Measurements from ENCODE around the gene WIPF3.

WIPF3 gene

GRCh38 chr7:29779017-29779416 lies 27.3 kb upstream of the WIPF3 start:
- TF ChIP-seq, protein P1, sequence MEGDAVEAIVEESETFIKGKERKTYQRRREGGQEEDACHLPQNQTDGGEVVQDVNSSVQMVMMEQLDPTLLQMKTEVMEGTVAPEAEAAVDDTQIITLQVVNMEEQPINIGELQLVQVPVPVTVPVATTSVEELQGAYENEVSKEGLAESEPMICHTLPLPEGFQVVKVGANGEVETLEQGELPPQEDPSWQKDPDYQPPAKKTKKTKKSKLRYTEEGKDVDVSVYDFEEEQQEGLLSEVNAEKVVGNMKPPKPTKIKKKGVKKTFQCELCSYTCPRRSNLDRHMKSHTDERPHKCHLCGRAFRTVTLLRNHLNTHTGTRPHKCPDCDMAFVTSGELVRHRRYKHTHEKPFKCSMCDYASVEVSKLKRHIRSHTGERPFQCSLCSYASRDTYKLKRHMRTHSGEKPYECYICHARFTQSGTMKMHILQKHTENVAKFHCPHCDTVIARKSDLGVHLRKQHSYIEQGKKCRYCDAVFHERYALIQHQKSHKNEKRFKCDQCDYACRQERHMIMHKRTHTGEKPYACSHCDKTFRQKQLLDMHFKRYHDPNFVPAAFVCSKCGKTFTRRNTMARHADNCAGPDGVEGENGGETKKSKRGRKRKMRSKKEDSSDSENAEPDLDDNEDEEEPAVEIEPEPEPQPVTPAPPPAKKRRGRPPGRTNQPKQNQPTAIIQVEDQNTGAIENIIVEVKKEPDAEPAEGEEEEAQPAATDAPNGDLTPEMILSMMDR (IDR thresholded peaks at IDR 0.05; ENCODE audit: borderline replicate concordance, control extremely low read depth, extremely low read depth, insufficient read depth, missing control alignments) = no peak
- no peak for DNase-seq (ENCODE audit: low spot score)
- in situ Hi-C loops (cut with MboI; ENCODE audit: low sequenced_read_pairs, unreplicated experiment) = no loop called here

DNA sequence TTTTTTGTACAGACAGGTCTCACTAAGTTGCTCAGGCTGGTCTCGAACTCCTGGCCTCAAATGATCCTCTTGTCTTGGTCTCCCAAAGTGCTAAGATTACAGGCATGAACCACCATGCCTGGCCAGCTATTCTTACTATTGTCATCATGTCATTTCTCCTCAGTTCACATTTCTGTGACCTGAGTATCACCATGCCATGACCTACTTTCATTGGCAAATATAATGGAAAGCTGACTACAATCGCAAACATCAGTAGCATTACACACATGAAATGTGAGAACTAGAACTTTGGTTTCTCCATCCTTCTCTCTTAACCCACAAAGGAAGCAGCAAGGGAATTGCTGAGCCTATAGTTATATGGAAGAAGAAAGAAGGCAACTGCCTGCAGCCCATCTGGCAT lies 26.0 kb upstream of the WIPF3 start:
- no peak for DNase-seq (ENCODE audit: low spot score)
- in situ Hi-C loops (cut with MboI; ENCODE audit: low sequenced_read_pairs, unreplicated experiment) = no loop called here
- TF ChIP-seq, protein P1 (IDR thresholded peaks at IDR 0.05; ENCODE audit: borderline replicate concordance, control extremely low read depth, extremely low read depth, insufficient read depth, missing control alignments) = no peak

GRCh38 chr7:29783671-29784070 lies 22.6 kb upstream of the WIPF3 start:
- in situ Hi-C loops (cut with MboI; ENCODE audit: low sequenced_read_pairs, unreplicated experiment) = no loop called here
- DNase-seq (ENCODE audit: low spot score) = no peak
- TF ChIP-seq, protein P1 (IDR thresholded peaks at IDR 0.05; ENCODE audit: borderline replicate concordance, control extremely low read depth, extremely low read depth, insufficient read depth, missing control alignments) = no peak

GRCh38 chr7:29793507-29793906 lies 12.8 kb upstream of the WIPF3 start:
- DNase-seq (ENCODE audit: low spot score) = no peak
- in situ Hi-C loops (cut with MboI; ENCODE audit: low sequenced_read_pairs, unreplicated experiment) = no loop called here
- TF ChIP-seq, protein P1 (IDR thresholded peaks at IDR 0.05; ENCODE audit: borderline replicate concordance, control extremely low read depth, extremely low read depth, insufficient read depth, missing control alignments) = no peak

DNA sequence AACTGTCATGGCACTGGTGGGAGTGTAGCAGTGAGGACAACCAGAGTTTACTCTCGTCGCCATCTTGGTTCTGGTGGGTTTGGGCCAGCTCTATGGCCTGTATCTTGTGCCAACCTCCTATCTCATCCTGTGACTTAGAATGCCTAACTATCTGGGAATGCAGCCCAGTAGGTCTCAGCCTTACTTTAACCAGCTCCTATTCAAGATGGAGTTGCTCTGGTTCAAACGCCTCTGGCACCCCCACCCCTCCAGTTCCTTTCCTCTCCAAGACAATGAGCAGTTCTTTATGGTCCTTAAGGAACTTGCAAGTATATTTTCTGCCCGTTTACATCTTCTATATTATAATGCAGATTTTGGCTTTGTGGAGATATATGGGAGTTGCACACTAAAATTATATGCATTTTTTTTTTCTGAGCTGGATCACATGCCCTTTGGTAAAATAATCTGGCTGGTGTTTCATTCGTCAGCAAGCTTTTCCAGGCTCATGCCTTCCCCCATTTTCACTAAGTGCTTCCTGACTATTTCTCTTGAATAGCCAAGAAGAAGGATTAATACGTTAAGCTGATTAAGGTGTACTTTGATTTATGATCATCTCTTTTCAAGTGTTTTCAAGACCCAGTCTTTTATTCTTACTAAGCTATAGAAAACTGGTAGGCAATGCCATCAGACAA lies 11.2 kb upstream of the WIPF3 start:
- in situ Hi-C loops (cut with MboI; ENCODE audit: low sequenced_read_pairs, unreplicated experiment) = no loop called here
- TF ChIP-seq, protein P1 (IDR thresholded peaks at IDR 0.05; ENCODE audit: borderline replicate concordance, control extremely low read depth, extremely low read depth, insufficient read depth, missing control alignments) = no peak
- no peak for DNase-seq (ENCODE audit: low spot score)

DNA sequence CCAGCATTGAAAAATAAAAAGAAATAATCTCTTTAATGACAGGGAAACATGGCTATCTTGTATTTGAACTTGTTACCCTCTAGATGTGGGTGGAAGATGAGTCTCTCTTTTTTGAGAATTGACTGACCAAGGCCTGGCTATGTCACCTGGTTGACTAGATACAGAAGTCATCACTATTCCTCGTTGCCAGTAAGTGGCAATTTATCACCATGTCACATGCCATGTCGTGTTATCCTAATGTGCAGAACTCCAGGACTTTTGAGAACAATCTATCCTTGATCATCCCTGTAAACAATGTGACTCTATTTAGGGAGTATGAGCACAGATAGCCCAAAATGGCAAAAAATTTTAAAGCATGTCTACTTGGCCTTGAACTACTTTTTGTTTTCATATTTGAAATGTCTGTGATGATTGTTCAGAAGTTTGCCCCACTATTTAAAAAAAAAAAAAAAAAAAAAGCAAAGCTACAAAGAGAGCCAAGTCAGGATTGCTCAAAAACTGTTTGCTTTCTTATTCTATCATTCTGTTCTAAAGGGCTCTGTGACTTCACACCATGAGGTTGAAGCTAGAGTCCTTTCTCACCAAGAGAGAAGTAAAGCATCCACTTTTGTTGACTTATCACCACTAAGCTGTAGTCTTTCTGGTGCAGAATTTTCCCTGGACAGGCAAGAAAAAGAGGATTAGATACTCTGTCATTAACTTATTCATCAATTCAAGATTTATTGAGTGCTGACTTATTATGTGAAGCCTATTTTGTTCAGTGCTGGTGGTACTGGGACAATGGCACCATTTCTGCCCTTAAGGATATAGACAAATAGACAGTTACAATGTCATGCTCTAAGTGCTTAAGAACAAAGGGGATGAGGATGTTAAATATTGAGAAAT lies 10.4 kb upstream of the WIPF3 start:
- TF ChIP-seq, protein P1 (IDR thresholded peaks at IDR 0.05; ENCODE audit: borderline replicate concordance, control extremely low read depth, extremely low read depth, insufficient read depth, missing control alignments) = no peak
- in situ Hi-C loops (cut with MboI; ENCODE audit: low sequenced_read_pairs, unreplicated experiment) = no loop called here
- no peak for DNase-seq (ENCODE audit: low spot score)
